Ramos (cell line): ENCODE data around the gene STOM.

Experiments used
- in situ Hi-C: fragments of 300-500 bp; cut with MboI; formaldehyde crosslinking; loops from one replicate; pipeline ENCODE4 v1.14.3; 2022; ENCODE audit warnings: low sequenced_read_pairs; ENCODE audit not compliant: unreplicated experiment

The STOM gene

GRCh38 chr9:121369595-121370265, at the start of gene STOM:
Gene STOM, minus strand, starts transcription at chr9:121370250. Its CDS starts 63 bp downstream, at chr9:121370187.
- in situ Hi-C loops = no loop called here

GRCh38 chr9:121411993-121412392, 41.9 kb upstream of the STOM start:
- in situ Hi-C loops = no loop called here

GRCh38 chr9:121405899-121406298, 35.8 kb upstream of the STOM start:
- in situ Hi-C loops = no loop called here

- in situ Hi-C loops = no loop called here
Measured at GRCh38 chr9:121404906-121405305, 34.9 kb upstream of the STOM start.

GRCh38 chr9:121399883-121400607, 30.0 kb upstream of the STOM start:
- in situ Hi-C loops = loop anchor here (5.0 to 10.0 kb wide), 3 partner anchors 78 to 645 kb away; no protein-coding TSS in a partner anchor

GRCh38 chr9:121399126-121399882, 29.3 kb upstream of the STOM start:
- in situ Hi-C loops = loop anchor here (5.0 to 10.0 kb wide), 3 partner anchors 77 to 645 kb away; no protein-coding TSS in a partner anchor

- in situ Hi-C loops = loop anchor here (5.0 to 10.0 kb wide), 3 partner anchors 76 to 644 kb away; no protein-coding TSS in a partner anchor
Measured at GRCh38 chr9:121398374-121398773, 28.3 kb upstream of the STOM start.

GRCh38 chr9:121397277-121397676, 27.2 kb upstream of the STOM start:
- in situ Hi-C loops = loop anchor here (5.0 to 10.0 kb wide), 3 partner anchors 75 to 642 kb away; no protein-coding TSS in a partner anchor

- in situ Hi-C loops = loop anchor here (5.0 to 10.0 kb wide), 3 partner anchors 73 to 641 kb away; no protein-coding TSS in a partner anchor
Measured at GRCh38 chr9:121395558-121395957, 25.5 kb upstream of the STOM start.

GRCh38 chr9:121394292-121394691, 24.2 kb upstream of the STOM start:
- in situ Hi-C loops = loop anchor here (10.0 kb wide), 2 partner anchors 409 to 639 kb away; no protein-coding TSS in a partner anchor

GRCh38 chr9:121393318-121393717, 23.3 kb upstream of the STOM start:
- in situ Hi-C loops = loop anchor here (10.0 kb wide), 2 partner anchors 409 to 639 kb away; no protein-coding TSS in a partner anchor

GRCh38 chr9:121390372-121390771, 20.3 kb upstream of the STOM start:
- in situ Hi-C loops = loop anchor here (10.0 kb wide), 2 partner anchors 406 to 636 kb away; no protein-coding TSS in a partner anchor

- in situ Hi-C loops = no loop called here
Measured at GRCh38 chr9:121388140-121388905, 18.3 kb upstream of the STOM start.

GRCh38 chr9:121386442-121387175, 16.6 kb upstream of the STOM start:
- in situ Hi-C loops = no loop called here

GRCh38 chr9:121383715-121384114, 13.7 kb upstream of the STOM start:
- in situ Hi-C loops = no loop called here

GRCh38 chr9:121380846-121381245, 10.8 kb upstream of the STOM start:
- in situ Hi-C loops = no loop called here

- in situ Hi-C loops = no loop called here
Measured at GRCh38 chr9:121376214-121376830, 6.3 kb upstream of the STOM start.

- in situ Hi-C loops = no loop called here
Measured at GRCh38 chr9:121373011-121373729, 3.1 kb upstream of the STOM start.
